ENCODE measurements around the gene ATPAF2. TPM values are rescaled to one million over a fixed set of nuclear protein-coding genes. Genes with fewer than 3 reads are reported as not detected.

Gene ATPAF2
- polyA plus RNA-seq: 10 to 100 TPM; 16.2 to 21.0 TPM

GRCh38 chr17:18038861-18039534 lies at the start of gene ATPAF2, which contains the start of gene GID4:
ATPAF2 (minus strand) TSS chr17:18039168; CDS start chr17:18039013, 155 bp downstream.
GID4 (plus strand) TSS chr17:18039408; CDS start chr17:18039465, 57 bp downstream.
- no peaks in the 10 kb centered on the region for H3K9me3 ChIP-seq (ENCODE audit: control insufficient read depth in 2 of 2, insufficient read depth in 1 of 2, low read depth in 1 of 2, low read length in 1 of 2)
- WGBS, 2 donors: 0% methylated on average over 59 to 67 of the region's 67 CpGs
- H3K36me3 ChIP-seq (ENCODE audit: control insufficient read depth in 2 of 2, insufficient read depth in 2 of 2, low read length in 1 of 2): peaks cover 0 to 2% of the 10 kb centered on the region in 2 donors
- peak within 1 kb of the TSS; percentile 68 to 94 for H3K27ac ChIP-seq (ENCODE audit: low read depth in 2 of 2, low read length in 1 of 2)
- H3K4me3 ChIP-seq (ENCODE audit: low read depth in 1 of 2, low read length in 2 of 2): peak within 1 kb of the TSS; percentile 86 to 91
- H3K4me1 ChIP-seq (ENCODE audit: control insufficient read depth in 2 of 2, insufficient read depth in 2 of 2, low read length in 1 of 2): peaks cover 0 to 13% of the 10 kb centered on the region in 2 donors
- H3K27me3 ChIP-seq (ENCODE audit: control insufficient read depth in 1 of 2, insufficient read depth in 2 of 2, low read length in 2 of 2): no peaks in the 10 kb centered on the region

GRCh38 chr17:18087610-18088491 lies 48.9 kb upstream of the ATPAF2 start, which contains the start of gene DRG2:
DRG2 (plus strand) TSS chr17:18087948; CDS start chr17:18088024, 76 bp downstream.
- Histone ChIP-seq H3K4me1 (ENCODE audit: control insufficient read depth in 2 of 2, insufficient read depth in 2 of 2, low read length in 1 of 2) (peaks cover 0 to 4% of the 10 kb centered on the region in 2 donors), H3K4me3 (ENCODE audit: low read depth in 1 of 2, low read length in 2 of 2) (peak within 1 kb of the TSS; percentile 87 to 98), H3K9me3 (ENCODE audit: control insufficient read depth in 2 of 2, insufficient read depth in 1 of 2, low read depth in 1 of 2, low read length in 1 of 2) (no peaks in the 10 kb centered on the region), H3K27ac (ENCODE audit: low read depth in 2 of 2, low read length in 1 of 2) (peak within 1 kb of the TSS; percentile 50 to 84), H3K27me3 (ENCODE audit: control insufficient read depth in 1 of 2, insufficient read depth in 2 of 2, low read length in 2 of 2) (no peaks in the 10 kb centered on the region), H3K36me3 (ENCODE audit: control insufficient read depth in 2 of 2, insufficient read depth in 2 of 2, low read length in 1 of 2) (peaks cover 1 to 2% of the 10 kb centered on the region in 2 donors)
- WGBS, 2 donors: 1% methylated on average over 52 of the region's 52 CpGs

- H3K36me3 ChIP-seq (ENCODE audit: control insufficient read depth in 2 of 2, insufficient read depth in 2 of 2, low read length in 1 of 2): no peaks in the 10 kb centered on the region
- WGBS, 2 donors: 83 to 85% methylated on average over 4 of the region's 4 CpGs
- peaks cover 0 to 4% of the 10 kb centered on the region in 2 donors for H3K4me1 ChIP-seq (ENCODE audit: control insufficient read depth in 2 of 2, insufficient read depth in 2 of 2, low read length in 1 of 2)
- H3K9me3 ChIP-seq (ENCODE audit: control insufficient read depth in 2 of 2, insufficient read depth in 1 of 2, low read depth in 1 of 2, low read length in 1 of 2): no peaks in the 10 kb centered on the region
- H3K4me3 ChIP-seq (ENCODE audit: low read depth in 1 of 2, low read length in 2 of 2): no peak overlapping the region
- H3K27me3 ChIP-seq (ENCODE audit: control insufficient read depth in 1 of 2, insufficient read depth in 2 of 2, low read length in 2 of 2): no peaks in the 10 kb centered on the region
- no peak overlapping the region for H3K27ac ChIP-seq (ENCODE audit: low read depth in 2 of 2, low read length in 1 of 2)
Observed at GRCh38 chr17:18084256-18084655, 45.3 kb upstream of the ATPAF2 start.

GRCh38 chr17:18079543-18079942 lies 40.6 kb upstream of the ATPAF2 start:
- Histone ChIP-seq H3K36me3 (ENCODE audit: control insufficient read depth in 2 of 2, insufficient read depth in 2 of 2, low read length in 1 of 2) (no peaks in the 10 kb centered on the region), H3K27ac (ENCODE audit: low read depth in 2 of 2, low read length in 1 of 2) (no peak overlapping the region), H3K4me3 (ENCODE audit: low read depth in 1 of 2, low read length in 2 of 2) (no peak overlapping the region), H3K9me3 (ENCODE audit: control insufficient read depth in 2 of 2, insufficient read depth in 1 of 2, low read depth in 1 of 2, low read length in 1 of 2) (no peaks in the 10 kb centered on the region), H3K27me3 (ENCODE audit: control insufficient read depth in 1 of 2, insufficient read depth in 2 of 2, low read length in 2 of 2) (peaks cover 0 to 2% of the 10 kb centered on the region in 2 donors), H3K4me1 (ENCODE audit: control insufficient read depth in 2 of 2, insufficient read depth in 2 of 2, low read length in 1 of 2) (no peaks in the 10 kb centered on the region)
- WGBS, 2 donors: 71% methylated on average over 4 of the region's 4 CpGs

- Histone ChIP-seq H3K4me3 (ENCODE audit: low read depth in 1 of 2, low read length in 2 of 2) (no peak overlapping the region), H3K4me1 (ENCODE audit: control insufficient read depth in 2 of 2, insufficient read depth in 2 of 2, low read length in 1 of 2) (no peaks in the 10 kb centered on the region), H3K27me3 (ENCODE audit: control insufficient read depth in 1 of 2, insufficient read depth in 2 of 2, low read length in 2 of 2) (peaks cover 0 to 2% of the 10 kb centered on the region in 2 donors), H3K27ac (ENCODE audit: low read depth in 2 of 2, low read length in 1 of 2) (no peak overlapping the region), H3K9me3 (ENCODE audit: control insufficient read depth in 2 of 2, insufficient read depth in 1 of 2, low read depth in 1 of 2, low read length in 1 of 2) (no peaks in the 10 kb centered on the region), H3K36me3 (ENCODE audit: control insufficient read depth in 2 of 2, insufficient read depth in 2 of 2, low read length in 1 of 2) (no peaks in the 10 kb centered on the region)
- WGBS, 2 donors: 62 to 66% methylated on average over 7 of the region's 7 CpGs
Observed at GRCh38 chr17:18076936-18077335, 38.0 kb upstream of the ATPAF2 start.

GRCh38 chr17:18074566-18075272 lies 35.8 kb upstream of the ATPAF2 start:
- WGBS, 2 donors: 79 to 83% methylated on average over 6 of the region's 6 CpGs
- no peaks in the 10 kb centered on the region for H3K36me3 ChIP-seq (ENCODE audit: control insufficient read depth in 2 of 2, insufficient read depth in 2 of 2, low read length in 1 of 2)
- H3K27me3 ChIP-seq (ENCODE audit: control insufficient read depth in 1 of 2, insufficient read depth in 2 of 2, low read length in 2 of 2): peaks cover 0 to 2% of the 10 kb centered on the region in 2 donors
- no peak overlapping the region for H3K4me3 ChIP-seq (ENCODE audit: low read depth in 1 of 2, low read length in 2 of 2)
- no peaks in the 10 kb centered on the region for H3K4me1 ChIP-seq (ENCODE audit: control insufficient read depth in 2 of 2, insufficient read depth in 2 of 2, low read length in 1 of 2)
- H3K27ac ChIP-seq (ENCODE audit: low read depth in 2 of 2, low read length in 1 of 2): no peak overlapping the region
- no peaks in the 10 kb centered on the region for H3K9me3 ChIP-seq (ENCODE audit: control insufficient read depth in 2 of 2, insufficient read depth in 1 of 2, low read depth in 1 of 2, low read length in 1 of 2)

GRCh38 chr17:18071751-18072150 lies 32.8 kb upstream of the ATPAF2 start:
- no peaks in the 10 kb centered on the region for H3K9me3 ChIP-seq (ENCODE audit: control insufficient read depth in 2 of 2, insufficient read depth in 1 of 2, low read depth in 1 of 2, low read length in 1 of 2)
- no peaks in the 10 kb centered on the region for H3K27me3 ChIP-seq (ENCODE audit: control insufficient read depth in 1 of 2, insufficient read depth in 2 of 2, low read length in 2 of 2)
- no peak overlapping the region for H3K27ac ChIP-seq (ENCODE audit: low read depth in 2 of 2, low read length in 1 of 2)
- H3K4me3 ChIP-seq (ENCODE audit: low read depth in 1 of 2, low read length in 2 of 2): no peak overlapping the region
- H3K4me1 ChIP-seq (ENCODE audit: control insufficient read depth in 2 of 2, insufficient read depth in 2 of 2, low read length in 1 of 2): no peaks in the 10 kb centered on the region
- H3K36me3 ChIP-seq (ENCODE audit: control insufficient read depth in 2 of 2, insufficient read depth in 2 of 2, low read length in 1 of 2): peaks cover 0 to 4% of the 10 kb centered on the region in 2 donors

GRCh38 chr17:18070861-18071340 lies 31.9 kb upstream of the ATPAF2 start:
- H3K4me3 ChIP-seq (ENCODE audit: low read depth in 1 of 2, low read length in 2 of 2): no peak overlapping the region
- WGBS, 2 donors: 17 to 20% methylated on average over 8 of the region's 8 CpGs
- H3K9me3 ChIP-seq (ENCODE audit: control insufficient read depth in 2 of 2, insufficient read depth in 1 of 2, low read depth in 1 of 2, low read length in 1 of 2): no peaks in the 10 kb centered on the region
- peaks cover 0 to 7% of the 10 kb centered on the region in 2 donors for H3K36me3 ChIP-seq (ENCODE audit: control insufficient read depth in 2 of 2, insufficient read depth in 2 of 2, low read length in 1 of 2)
- H3K4me1 ChIP-seq (ENCODE audit: control insufficient read depth in 2 of 2, insufficient read depth in 2 of 2, low read length in 1 of 2): no peaks in the 10 kb centered on the region
- no peak overlapping the region for H3K27ac ChIP-seq (ENCODE audit: low read depth in 2 of 2, low read length in 1 of 2)
- H3K27me3 ChIP-seq (ENCODE audit: control insufficient read depth in 1 of 2, insufficient read depth in 2 of 2, low read length in 2 of 2): no peaks in the 10 kb centered on the region

GRCh38 chr17:18069101-18069500 lies 30.1 kb upstream of the ATPAF2 start:
- Histone ChIP-seq H3K9me3 (ENCODE audit: control insufficient read depth in 2 of 2, insufficient read depth in 1 of 2, low read depth in 1 of 2, low read length in 1 of 2) (no peaks in the 10 kb centered on the region), H3K4me1 (ENCODE audit: control insufficient read depth in 2 of 2, insufficient read depth in 2 of 2, low read length in 1 of 2) (no peaks in the 10 kb centered on the region), H3K36me3 (ENCODE audit: control insufficient read depth in 2 of 2, insufficient read depth in 2 of 2, low read length in 1 of 2) (peaks cover 7 to 13% of the 10 kb centered on the region in 2 donors), H3K27ac (ENCODE audit: low read depth in 2 of 2, low read length in 1 of 2) (no peak overlapping the region), H3K4me3 (ENCODE audit: low read depth in 1 of 2, low read length in 2 of 2) (no peak overlapping the region), H3K27me3 (ENCODE audit: control insufficient read depth in 1 of 2, insufficient read depth in 2 of 2, low read length in 2 of 2) (no peaks in the 10 kb centered on the region)
- 94% methylated on average over 2 of the region's 2 CpGs for WGBS, 2 donors

Data from esophagus (tissue), 2 donors.